HL-60/S4 (cell line): ENCODE results near the gene TVP23C.

Source experiments
- in situ Hi-C: fragments of 300-500 bp; cut with MboI; formaldehyde crosslinking; loops from 2 replicates; pipeline ENCODE4 v1.14.3; 2022; ENCODE audit warnings: low sequenced_read_pairs

TVP23C gene

DNA sequence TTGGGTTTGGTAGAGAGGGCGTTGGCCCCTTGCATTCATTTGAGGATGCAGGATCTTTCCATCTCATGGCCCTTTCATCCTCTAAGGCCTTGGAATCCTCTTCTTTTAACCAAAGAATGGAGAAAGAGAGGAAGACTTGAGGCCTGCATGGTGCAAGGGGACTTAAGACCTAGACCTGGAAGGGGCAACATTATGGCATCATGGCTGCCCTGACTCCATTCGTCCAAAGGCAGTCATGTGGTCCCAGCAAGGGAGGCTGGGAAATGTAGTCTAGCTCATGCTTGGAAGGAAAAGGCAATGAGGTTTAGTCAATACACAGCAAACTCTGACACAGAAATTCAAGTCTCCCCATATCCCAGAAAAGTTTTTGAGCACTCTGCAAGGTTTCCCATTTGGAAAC lies 65.2 kb downstream of the TVP23C start:
- in situ Hi-C loops, result no loop called here

DNA sequence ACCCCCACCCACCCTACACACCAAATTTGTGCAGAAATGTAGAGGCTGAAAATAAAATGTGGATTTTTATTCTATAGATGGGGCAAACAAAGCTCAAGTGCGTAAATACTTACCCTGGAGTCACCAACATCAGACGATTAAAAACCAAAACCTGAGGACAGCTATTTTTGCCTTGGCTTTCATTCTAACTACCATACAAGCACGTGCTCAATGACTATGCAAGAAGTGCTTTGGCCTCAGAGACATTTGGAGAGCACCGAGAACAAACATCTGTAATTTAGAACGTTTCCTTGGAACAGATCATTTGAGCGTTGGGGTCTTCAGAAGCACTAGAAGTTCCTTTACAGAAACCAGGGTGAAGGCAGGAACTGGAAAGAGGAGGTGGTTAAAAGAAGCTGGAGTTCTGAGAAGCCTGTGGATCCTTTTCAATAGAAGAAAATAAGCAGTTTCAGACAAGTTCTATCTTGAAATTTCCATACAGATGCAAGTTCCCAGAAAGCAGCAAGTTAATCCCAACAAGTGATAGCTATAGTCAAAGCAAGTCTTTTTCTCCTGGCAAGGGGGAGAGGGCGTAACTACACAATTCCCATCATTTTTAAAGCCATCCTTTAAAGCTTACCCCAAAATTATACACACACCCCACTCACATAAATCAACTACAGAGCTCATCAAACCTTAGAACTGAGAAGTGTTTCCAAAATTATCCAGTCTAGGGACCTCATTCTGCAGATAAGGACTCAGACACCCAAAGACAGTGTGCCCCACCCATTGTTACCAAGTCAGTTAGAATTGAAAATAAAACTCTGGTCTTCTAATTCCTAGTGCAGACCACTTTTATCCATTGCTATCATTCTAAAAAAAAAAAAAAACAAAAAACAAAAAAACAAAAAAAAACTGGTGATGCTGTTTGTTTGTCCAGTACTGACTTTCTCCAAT lies 66.3 kb downstream of the TVP23C start:
- in situ Hi-C loops, result no loop called here

DNA sequence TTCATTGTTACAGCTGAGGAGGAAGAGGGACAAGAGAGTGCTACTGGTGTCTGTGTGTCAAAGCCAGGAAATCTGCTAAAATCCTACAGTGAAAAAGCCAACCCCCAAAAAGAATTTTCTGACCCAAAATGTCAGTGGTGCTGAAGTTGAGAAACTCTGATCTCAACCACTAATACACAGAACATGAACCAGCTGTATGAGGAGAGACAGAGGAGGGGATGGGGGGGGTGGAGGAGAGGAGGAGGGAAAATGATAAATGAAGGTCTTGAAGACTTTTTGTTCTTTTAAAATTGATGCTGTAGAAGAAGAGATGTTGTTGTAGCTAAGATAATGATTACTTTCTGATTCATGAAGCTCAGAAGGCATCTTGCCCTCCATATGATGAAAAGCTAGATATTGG lies 68.5 kb downstream of the TVP23C start:
- in situ Hi-C loops, result no loop called here

DNA sequence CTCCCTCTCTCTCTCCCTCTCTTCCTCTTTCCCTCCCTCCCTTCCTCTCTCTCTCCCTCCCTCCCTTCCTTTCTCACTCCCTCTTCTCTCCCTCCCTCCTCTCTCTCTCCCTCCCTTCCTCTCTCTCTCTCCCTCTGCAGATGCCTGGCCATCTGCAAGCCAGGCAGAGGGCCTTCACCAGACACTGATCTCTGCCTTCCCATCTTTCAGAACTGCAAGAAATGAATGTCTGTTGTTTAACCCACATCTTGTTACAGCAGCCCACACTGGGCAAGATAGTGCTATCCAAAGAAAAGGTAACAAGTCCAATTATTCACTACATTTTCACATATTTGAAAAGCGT lies 69.6 kb downstream of the TVP23C start:
- in situ Hi-C loops, result no loop called here

DNA sequence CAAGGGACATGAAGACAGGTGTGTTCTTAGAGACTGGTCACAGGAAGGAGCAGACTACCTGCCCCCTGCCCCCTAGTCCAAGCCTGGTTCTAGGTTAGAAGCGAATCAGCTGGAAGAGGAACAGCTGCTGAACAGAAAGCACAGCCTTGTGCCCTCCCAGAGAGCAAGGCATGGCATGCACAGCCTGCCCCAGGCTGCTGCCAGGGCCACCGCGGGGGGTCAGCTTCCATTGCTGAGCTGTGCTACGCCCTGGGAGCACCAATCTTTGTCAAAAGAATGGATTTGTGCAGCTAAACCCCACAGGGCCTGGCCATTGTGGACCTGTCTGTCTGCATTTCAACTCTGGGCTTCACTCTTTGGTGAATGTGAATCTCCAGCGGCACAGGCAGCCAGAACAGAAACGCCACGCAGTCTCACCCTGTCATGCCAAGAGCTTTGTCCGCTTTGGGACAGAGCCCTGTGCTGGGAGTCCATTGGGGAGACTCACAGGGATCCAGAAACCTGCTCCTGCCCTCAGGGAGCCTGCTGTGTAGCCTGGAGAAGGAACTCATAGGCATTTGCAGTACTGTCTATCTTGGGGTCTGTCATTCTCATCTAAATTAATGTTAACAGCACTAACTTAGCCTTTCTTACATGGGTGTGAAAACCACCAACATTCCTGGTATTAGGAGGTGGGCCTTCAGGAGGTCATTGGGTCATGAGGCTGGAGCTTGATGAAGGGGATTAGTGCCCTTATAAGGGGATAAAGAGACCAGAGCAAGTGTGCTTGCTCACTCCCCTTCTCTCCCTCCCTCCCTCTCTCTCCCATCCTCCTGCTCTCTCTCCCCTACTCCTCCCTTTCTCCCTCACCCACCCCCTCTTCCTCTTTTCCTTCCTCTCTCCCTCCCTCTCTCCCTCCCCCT lies 70.2 kb downstream of the TVP23C start:
- in situ Hi-C loops, result no loop called here

DNA sequence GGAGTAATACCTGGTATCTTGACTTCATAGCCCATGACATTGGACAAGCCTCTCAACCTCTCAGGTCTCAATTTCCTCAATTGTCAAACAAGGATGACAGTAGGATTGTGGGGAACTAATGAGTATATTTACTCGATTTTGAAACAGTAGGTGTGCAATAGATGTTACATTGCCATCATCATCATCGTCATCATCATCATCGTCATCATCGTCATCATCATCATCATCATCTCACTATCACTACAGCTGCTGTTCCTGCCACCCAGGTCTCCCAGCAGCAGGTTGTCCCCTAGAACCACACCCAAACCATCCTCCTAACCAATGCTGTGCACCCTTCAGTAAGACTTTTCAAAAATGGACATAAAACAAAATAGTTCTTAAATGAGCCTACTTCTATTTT lies 71.1 kb downstream of the TVP23C start:
- in situ Hi-C loops, result no loop called here

DNA sequence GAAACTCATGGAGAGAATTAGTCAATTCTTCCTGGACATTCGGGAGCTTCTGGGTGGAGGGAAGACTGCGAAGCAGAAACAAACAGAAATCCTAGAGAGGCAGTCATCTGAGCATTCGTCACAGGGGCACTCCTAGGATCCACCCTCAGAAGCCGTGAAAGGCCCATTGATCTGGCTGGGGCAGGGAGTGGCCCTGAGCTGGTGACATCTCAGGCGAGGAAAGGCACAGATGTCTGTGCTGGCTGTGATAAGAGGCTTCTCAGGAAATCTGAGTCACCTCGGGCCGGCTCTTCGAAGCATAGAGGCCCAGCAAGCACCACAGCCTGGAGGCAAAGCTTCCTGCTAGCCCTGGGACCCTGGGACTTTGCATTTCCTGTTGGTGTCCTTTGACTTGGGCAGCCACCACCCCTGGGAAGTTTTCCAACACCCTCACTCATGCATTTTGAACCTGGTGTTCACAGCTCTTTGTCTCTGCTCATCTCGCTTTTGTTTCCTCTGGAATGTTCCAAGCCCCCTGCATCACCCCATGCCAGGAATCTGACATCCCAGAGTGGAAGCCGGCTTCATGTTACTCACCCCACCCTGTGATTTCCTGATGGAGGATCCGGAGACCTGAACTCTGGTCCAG lies 72.5 kb downstream of the TVP23C start:
- in situ Hi-C loops, result no loop called here

DNA sequence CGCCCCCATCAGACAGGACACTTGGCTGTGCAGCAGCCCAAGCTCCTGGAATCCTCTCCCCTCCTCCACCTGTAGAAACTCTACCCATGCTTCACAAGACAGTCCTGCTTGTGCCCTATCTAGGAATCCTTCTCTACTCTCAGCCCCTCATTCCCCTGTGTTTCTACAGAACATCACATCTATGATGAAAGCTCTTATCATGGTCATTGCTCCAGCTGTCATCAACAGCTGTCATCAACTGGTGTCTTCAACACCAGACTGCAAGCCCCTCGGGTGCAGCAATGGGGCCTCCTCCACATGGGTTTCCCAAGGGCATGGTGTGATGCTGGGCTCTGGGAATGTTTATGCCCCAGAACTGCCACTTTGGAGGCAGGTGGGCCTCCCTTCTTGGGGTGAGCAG lies 74.7 kb downstream of the TVP23C start:
- in situ Hi-C loops, result no loop called here

DNA sequence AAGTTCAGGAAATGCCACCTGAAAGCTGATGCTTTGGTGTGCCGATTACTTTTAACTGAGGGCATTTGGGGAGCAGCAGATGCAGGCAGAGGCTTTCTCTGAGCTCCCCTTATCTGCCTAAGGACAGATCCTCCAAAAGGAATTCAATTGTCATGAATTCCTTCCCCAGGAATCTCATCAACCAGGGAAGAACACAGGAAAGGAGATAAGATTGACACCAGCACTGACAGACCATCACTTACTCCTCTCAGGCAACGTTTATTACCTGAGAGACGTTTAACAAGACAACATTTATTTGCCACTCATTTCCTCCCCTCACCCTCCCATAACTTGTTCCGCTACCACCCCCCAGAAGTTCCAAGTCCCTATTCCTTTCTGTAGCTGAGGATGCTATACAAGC lies 78.2 kb downstream of the TVP23C start:
- in situ Hi-C loops, result no loop called here

DNA sequence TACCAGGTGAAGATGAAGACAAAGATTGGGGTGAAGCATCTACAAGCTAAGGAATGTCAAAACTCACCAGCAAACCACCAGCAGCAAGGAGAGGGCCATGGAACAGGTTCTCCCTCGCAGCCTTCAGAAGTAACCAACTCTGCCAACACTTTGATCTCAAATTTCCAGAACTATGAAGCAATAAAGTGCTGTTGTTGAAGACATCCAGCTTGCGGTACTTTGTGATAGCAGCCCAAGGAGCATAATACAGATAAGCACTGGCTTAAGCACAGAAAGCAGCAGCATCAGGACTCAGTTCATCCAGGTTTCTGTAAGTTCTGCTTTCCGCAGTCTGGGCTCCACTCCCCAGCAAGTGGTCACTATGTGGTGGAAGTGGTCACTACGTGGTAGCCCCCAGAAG lies 79.9 kb downstream of the TVP23C start:
- in situ Hi-C loops, result no loop called here

DNA sequence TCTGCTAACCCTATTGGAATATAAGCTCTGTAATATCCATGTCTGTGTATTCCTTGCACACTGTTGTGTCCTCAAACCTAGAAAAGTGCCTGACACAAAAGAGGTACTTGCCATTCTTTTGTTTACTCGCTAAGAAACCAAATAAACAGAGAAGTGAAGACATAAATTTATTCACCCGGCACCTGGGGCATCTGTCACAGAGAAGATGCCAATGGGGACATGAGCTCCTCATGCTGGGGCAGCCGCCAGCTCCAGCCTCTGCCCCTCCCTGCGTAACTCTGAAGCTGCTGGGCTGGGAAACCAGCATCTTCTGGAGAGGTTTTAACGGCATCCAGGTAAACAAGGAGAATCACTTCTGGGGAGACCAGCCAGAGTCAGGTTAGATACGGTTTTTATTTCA lies 80.8 kb downstream of the TVP23C start:
- in situ Hi-C loops, result no loop called here

DNA sequence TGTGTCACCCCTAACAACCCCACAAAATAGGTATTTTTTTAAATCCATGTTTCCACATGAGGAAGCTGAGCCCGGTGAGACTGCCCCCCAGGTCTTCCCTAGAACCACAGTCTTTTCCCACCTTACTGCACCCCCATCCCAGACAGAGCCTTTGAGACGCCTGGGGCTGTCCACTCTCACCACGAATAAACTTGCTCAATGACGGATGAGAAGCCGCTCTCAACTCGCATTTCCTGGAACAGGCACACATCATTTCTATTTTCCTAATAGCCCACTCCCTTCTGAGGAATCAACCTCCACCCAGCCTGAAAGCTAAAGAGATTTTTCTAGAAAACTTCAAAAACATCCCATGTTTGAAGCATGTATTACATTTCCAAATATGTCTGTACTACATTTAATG lies 81.8 kb downstream of the TVP23C start:
- in situ Hi-C loops, result no loop called here

DNA sequence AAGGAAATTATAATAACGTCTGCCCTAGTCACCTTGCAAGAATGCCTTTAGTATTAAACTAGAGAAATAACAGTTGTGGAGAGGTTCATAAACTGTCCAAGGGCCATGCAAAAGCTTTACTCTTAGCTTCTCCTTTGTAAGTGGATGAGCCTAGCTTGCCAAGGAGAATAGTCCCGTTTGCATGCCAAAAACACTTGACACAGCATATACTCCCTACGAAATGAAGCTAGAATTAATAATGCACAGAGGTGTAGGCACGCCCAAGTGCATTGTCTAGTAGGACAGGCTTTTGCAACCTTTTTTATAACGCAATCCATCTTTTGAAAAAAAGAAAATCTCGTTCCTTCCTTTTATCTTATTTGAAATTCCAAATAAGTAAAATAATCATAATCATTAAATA lies 83.1 kb downstream of the TVP23C start:
- in situ Hi-C loops, result no loop called here

DNA sequence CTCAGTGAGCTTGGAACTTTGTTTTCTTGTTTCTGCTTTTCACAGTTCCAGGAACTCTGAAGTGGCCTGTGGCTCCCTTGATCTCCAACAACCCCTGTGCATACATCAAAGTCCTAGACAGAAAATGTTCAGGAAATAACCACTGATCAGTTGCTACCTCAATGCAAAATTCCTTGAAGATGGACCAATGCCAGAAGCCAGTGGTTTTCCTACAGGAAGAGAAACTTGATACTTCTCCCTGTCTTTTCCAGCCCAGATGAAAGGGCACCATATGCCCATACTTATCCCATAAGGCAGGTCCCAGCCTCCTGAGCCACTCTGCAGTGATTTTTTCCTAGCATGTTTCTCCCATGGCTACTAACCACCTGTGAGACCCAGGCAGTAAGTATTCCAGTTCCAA lies 83.6 kb downstream of the TVP23C start:
- in situ Hi-C loops, result no loop called here

DNA sequence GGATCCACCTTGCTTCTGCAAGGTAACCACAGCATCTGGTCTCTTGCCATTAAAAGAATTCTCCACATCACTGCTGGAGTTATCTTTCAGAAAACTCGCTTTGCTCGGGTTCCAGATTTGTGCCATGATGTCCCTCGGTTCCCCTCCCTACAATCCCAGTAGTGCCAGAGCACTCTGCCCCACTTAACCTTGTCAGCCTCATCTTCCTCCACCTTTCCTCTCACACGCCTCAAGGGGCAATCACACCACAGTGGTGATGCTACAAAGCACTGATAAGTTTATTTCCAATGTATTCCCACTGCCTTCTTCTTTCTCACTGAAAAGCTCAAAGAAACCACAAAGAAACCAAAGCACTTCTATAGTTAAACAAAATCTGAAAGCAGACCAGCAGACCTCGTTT lies 84.4 kb downstream of the TVP23C start:
- in situ Hi-C loops, result no loop called here

DNA sequence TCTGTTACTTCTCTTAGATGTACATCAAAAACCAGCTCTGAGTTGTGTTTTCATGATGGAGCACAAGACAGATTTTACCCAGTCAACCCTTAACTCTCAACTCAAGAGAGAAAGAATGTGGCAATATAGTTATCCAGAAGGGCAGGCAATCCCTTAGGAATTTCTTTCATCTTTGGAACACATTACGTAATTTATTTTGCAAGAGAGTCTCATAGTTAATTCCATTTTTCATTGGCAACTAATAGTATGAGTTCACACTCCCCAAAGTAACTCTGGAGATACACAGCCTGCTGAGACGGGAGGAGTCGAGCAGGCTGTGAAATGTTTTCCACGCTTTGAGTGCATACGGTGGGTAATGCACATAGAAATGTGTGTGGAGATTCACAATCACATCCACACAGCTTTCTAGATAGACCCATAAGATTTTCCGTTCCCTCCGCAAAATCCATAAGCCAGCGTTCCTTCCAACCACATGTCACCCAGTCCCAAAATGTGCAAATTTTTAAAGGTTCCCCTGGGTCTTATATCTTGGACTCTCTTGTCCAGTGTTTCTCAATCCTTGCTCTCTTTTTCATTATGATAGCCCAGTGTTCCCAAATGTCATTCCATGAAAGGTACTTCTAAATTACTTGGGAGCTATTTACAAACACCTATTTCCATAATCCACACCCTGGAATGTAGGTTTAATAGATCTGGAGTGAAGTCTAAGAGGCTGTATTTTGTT lies 87.5 kb downstream of the TVP23C start:
- in situ Hi-C loops, result no loop called here

DNA sequence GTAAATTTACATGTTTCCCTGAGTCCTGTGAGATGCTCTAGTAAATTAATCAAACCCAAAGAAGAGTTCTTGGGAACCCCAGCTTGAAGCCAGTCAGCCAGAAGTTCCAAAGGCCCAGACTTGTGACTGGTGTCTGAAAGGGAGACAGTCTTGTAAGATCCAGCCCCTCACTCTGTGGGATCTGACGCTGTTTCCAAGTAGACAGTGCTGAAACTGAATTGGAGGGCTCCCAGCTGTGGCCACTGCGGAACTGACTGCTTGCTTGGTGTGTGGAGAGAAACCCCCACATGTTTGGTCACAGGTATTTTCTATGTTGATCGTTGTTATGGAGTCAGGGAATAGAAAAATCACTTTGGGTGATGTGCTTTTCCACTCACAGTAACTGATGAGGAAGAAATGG lies 90.4 kb downstream of the TVP23C start:
- in situ Hi-C loops, result no loop called here

DNA sequence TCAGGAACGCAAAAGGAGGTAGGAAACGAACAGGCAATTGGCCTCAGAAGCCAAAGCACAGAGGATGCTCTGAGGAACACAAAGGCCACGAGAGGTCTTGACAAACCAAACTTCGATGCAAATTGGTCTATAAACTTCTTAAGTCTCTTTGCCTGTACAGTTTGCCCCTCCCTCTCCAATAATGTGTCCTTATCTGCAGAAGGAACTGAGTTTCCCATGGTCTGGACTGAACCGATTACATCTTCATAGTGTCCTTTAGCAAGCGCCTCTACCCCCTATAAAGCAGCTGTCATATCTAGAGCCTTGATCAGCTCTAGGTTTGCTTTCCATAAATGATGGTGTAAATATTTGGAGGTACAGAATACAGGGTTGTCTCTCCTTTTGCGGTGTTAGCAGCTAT lies 92.7 kb downstream of the TVP23C start:
- in situ Hi-C loops, result no loop called here

DNA sequence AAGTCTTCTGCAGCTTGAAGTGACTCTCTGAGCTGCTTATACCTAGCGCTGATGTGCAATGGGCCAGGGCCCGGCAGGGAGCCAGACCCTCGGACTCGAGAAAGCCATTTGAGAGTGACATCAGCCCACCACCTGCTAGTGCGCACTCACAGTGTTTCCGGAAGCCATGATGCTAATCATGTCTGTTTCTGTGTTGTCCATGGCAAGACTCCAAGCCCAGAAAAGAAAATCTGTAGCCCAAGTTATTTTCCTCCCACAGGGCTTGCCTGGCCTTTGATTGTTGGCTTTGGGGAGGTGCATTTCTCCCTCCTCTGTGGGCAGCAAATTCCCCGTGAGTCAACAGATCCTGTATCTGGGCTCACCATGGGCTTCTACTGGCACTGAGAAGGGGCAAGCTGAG lies 94.0 kb downstream of the TVP23C start:
- in situ Hi-C loops, result no loop called here

DNA sequence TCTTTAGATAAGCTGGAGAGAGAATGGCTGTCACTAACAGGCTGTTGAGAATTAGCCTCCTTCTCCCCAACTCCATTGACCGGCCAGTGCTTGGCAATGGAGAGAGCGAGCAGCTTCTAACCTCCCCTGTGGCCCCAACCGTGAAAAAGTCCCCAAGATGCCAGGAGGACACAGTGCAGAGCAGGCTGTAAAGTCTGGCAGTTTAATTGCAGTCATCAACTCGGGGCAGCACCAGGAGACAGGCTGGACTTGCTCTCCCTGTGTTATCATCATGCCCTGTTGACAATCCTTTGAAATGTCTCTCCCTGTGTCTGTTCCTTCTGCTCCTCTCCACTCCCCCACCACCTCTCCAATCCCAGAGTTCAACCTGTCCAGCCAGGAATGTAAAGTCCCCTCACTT lies 95.2 kb downstream of the TVP23C start:
- in situ Hi-C loops, result no loop called here

DNA sequence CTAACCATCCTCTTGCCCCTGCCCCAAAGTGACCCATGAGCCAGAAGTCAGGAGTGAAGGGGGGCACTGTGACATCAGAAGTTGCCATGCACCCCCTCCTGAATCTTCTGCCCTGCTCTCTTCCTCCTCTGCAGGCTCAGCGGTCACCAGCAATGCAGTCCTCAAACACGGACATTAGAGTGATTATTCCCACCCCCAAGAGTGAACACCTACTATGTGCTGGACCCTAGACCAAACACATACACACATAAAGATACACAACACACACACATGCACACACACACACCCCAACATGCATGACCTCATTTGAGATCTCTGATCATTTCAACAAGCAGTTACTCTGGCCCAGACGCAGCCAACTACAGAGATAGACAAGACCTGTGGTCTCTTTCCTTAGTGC lies 95.7 kb downstream of the TVP23C start, which contains the start of gene CDRT4:
TSS of gene CDRT4 (minus strand) at position 30 of the 400 bp plus-strand sequence. CDS start 27,383 bp downstream, outside the sequence.
- in situ Hi-C loops, result no loop called here
